Left lung (tissue), 10 donors: Measurements from ENCODE around the gene GNA12. TPM values are rescaled to one million over a fixed set of nuclear protein-coding genes. Genes with fewer than 3 reads are reported as not detected.

Experiments
- ATAC-seq: fragments of 200-7000 bp; cut with Tn5 transposase; one replicate; pipeline ENCODE4 v1.9.1; 2020; ENCODE audit warnings: moderate library complexity
- DNase-seq, 4 donors: peaks; one replicate each; pipeline ENCODE4 v3.0.0-alpha.2; 2013 to 2020
- H3K27ac ChIP-seq, 2 donors: fragments of 200-600 bp; sonication (generic) in 1 of 2; one replicate each; pipeline versions ENCODE4 v1.5.0 to v1.8.0; 2020 to 2021
- H3K27me3 ChIP-seq, 2 donors: fragments of 200-600 bp; sonication (generic) in 1 of 2; one replicate each; pipeline versions ENCODE4 v1.5.0 to v1.8.0; 2020 to 2021
- H3K36me3 ChIP-seq, 2 donors: fragments of 200-600 bp; sonication (generic) in 1 of 2; one replicate each; pipeline versions ENCODE4 v1.5.0 to v1.8.0; 2020 to 2021
- H3K4me1 ChIP-seq, 2 donors: fragments of 200-600 bp; one replicate each; pipeline ENCODE4 v1.8.0; 2021
- H3K4me3 ChIP-seq, 2 donors: fragments of 200-600 bp; sonication (generic) in 1 of 2; one replicate each; pipeline versions ENCODE4 v1.5.0 to v1.8.0; 2020 to 2021; ENCODE audit warnings: mild to moderate bottlenecking in 1 of 2
- H3K9me3 ChIP-seq, 2 donors: fragments of 200-600 bp; sonication (generic) in 1 of 2; one replicate each; pipeline versions ENCODE4 v1.5.0 to v1.8.0; 2020 to 2021
- CTCF ChIP-seq, 2 donors: fragments of 200-600 bp; sonication (generic) in 1 of 2; IDR thresholded peaks; one replicate each; pipeline versions ENCODE4 v1.5.0 to v1.8.0; 2021; ENCODE audit warnings: antibody characterized with exemption in 2 of 2
- intact Hi-C, 2 donors: fragments of 100-400 bp; cut with DNase I; formaldehyde crosslinking; loops; one replicate each; pipeline versions ENCODE4 v1.11.2 to v1.14.2; 2022
- polyA plus RNA-seq, 6 donors: library from polyadenylated mRNA; unstranded; fragments of 120-200 nt; gene quantifications; one replicate each; pipeline ENCODE4 v1.2.1, GENCODE V29; 2013; ENCODE audit not compliant: insufficient read length in 6 of 6
- total RNA-seq, 2 donors: library from RNA; stranded (reverse); fragmentation: NEBNext Ultra II Directional; extraction: Animal tissue kit (Norgen Biotek cat#: 25700); gene quantifications; one replicate each; pipeline ENCODE4 v1.2.1, GENCODE V29; 2021
- donor health status: DM: no; HTN: yes; CAD: no.
- donor health status: DM: no; HTN: no; CAD: no.

Gene GNA12
- total and polyA plus RNA-seq, 8 donors = 48.7 to 67.5 (median 55.1) TPM

- intact Hi-C loops = no loop called here
- Histone ChIP-seq H3K4me1 (peaks cover 0 to 32% of the 10 kb centered on the region in 2 donors), H3K36me3 (no peaks in the 10 kb centered on the region), H3K27me3 (no peaks in the 10 kb centered on the region), H3K9me3 (no peaks in the 10 kb centered on the region), H3K27ac (no peak overlapping the region), H3K4me3 (no peak overlapping the region)
- TF ChIP-seq CTCF (IDR thresholded peaks at IDR 0.05) = no peak
- no peak for ATAC-seq
- no peak for DNase-seq
Observed at GRCh38 chr7:2834748-2835441, 9.2 kb downstream of the GNA12 start.

GRCh38 chr7:2833083-2833910, 10.8 kb downstream of the GNA12 start:
- intact Hi-C loops = no loop called here
- Histone ChIP-seq H3K4me3 (no peak overlapping the region), H3K36me3 (no peaks in the 10 kb centered on the region), H3K27ac (no peak overlapping the region), H3K9me3 (no peaks in the 10 kb centered on the region), H3K27me3 (no peaks in the 10 kb centered on the region), H3K4me1 (peaks cover 0 to 31% of the 10 kb centered on the region in 2 donors)
- DNase-seq (no peak), ATAC-seq (no peak)
- no peak for TF ChIP-seq CTCF (IDR thresholded peaks at IDR 0.05)

GRCh38 chr7:2832461-2832860, 11.6 kb downstream of the GNA12 start:
- Histone ChIP-seq H3K9me3 (no peaks in the 10 kb centered on the region), H3K4me3 (no peak overlapping the region), H3K27ac (no peak overlapping the region), H3K4me1 (peaks cover 0 to 22% of the 10 kb centered on the region in 2 donors), H3K27me3 (no peaks in the 10 kb centered on the region), H3K36me3 (no peaks in the 10 kb centered on the region)
- intact Hi-C loops = no loop called here
- DNase-seq (no peak), ATAC-seq (no peak)
- no peak for TF ChIP-seq CTCF (IDR thresholded peaks at IDR 0.05)

- no peak for DNase-seq
- H3K36me3 ChIP-seq = no peaks in the 10 kb centered on the region
- peak; percentile 11 for ATAC-seq
- H3K9me3 ChIP-seq = no peaks in the 10 kb centered on the region
- no peak overlapping the region for H3K27ac ChIP-seq
- no peak for TF ChIP-seq CTCF (IDR thresholded peaks at IDR 0.05)
- intact Hi-C loops = no loop called here
- H3K4me1 ChIP-seq = peaks cover 0 to 19% of the 10 kb centered on the region in 2 donors
- H3K27me3 ChIP-seq = no peaks in the 10 kb centered on the region
- H3K4me3 ChIP-seq = no peak overlapping the region
Observed at GRCh38 chr7:2830609-2831376, 13.3 kb downstream of the GNA12 start.

- Histone ChIP-seq H3K27ac (no peak overlapping the region), H3K36me3 (no peaks in the 10 kb centered on the region), H3K27me3 (no peaks in the 10 kb centered on the region), H3K4me1 (peaks cover 2 to 24% of the 10 kb centered on the region in 2 donors), H3K4me3 (no peak overlapping the region), H3K9me3 (no peaks in the 10 kb centered on the region)
- DNase-seq = no peak
- TF ChIP-seq CTCF (IDR thresholded peaks at IDR 0.05) = no peak
- ATAC-seq = no peak
- intact Hi-C loops = no loop called here
Observed at GRCh38 chr7:2829040-2829439, 15.1 kb downstream of the GNA12 start.
